SIG-M5 treated with dmso at 0.1 percent for 504 hours (cell line): ENCODE data around the gene BASP1.
A peak's percentile ranks its signal among the peaks of the same experiment; 100 is the strongest.

Experiments
- DNase-seq: peaks from one replicate; lab custom pipeline; 2025; ENCODE audit not compliant: unreplicated experiment; lab: John Stamatoyannopoulos, UW

BASP1 gene

GRCh38 chr5:17217493-17218352 lies at the start of gene BASP1:
BASP1 (plus strand) TSS chr5:17217631; CDS start chr5:17275217, 57,586 bp downstream.
- peak; percentile 64 for DNase-seq

GRCh38 chr5:17169507-17169906 lies 47.9 kb upstream of the BASP1 start:
- DNase-seq = no peak

GRCh38 chr5:17172791-17173190 lies 44.6 kb upstream of the BASP1 start:
- DNase-seq = no peak

GRCh38 chr5:17174965-17175364 lies 42.5 kb upstream of the BASP1 start:
- DNase-seq = no peak

GRCh38 chr5:17177501-17178372 lies 39.7 kb upstream of the BASP1 start:
- no peak for DNase-seq

GRCh38 chr5:17178373-17178675 lies 39.1 kb upstream of the BASP1 start:
- DNase-seq = no peak

GRCh38 chr5:17180330-17180843 lies 37.0 kb upstream of the BASP1 start:
- DNase-seq = no peak

GRCh38 chr5:17180864-17181723 lies 36.3 kb upstream of the BASP1 start:
- DNase-seq = no peak

GRCh38 chr5:17182494-17182893 lies 34.9 kb upstream of the BASP1 start:
- no peak for DNase-seq

GRCh38 chr5:17182981-17183380 lies 34.5 kb upstream of the BASP1 start:
- DNase-seq = no peak

- DNase-seq = no peak
Measured at GRCh38 chr5:17183831-17184230, 33.6 kb upstream of the BASP1 start.

- DNase-seq = peak; percentile 18
Measured at GRCh38 chr5:17184588-17184987, 32.8 kb upstream of the BASP1 start.

- DNase-seq = no peak
Measured at GRCh38 chr5:17185349-17185748, 32.1 kb upstream of the BASP1 start.

GRCh38 chr5:17185773-17186172 lies 31.7 kb upstream of the BASP1 start:
- DNase-seq = peak; percentile 93

- DNase-seq = no peak
Measured at GRCh38 chr5:17186256-17186655, 31.2 kb upstream of the BASP1 start.

- no peak for DNase-seq
Measured at GRCh38 chr5:17187011-17187785, 30.2 kb upstream of the BASP1 start.

GRCh38 chr5:17187786-17188170 lies 29.7 kb upstream of the BASP1 start:
- no peak for DNase-seq

- DNase-seq = peak; percentile 68
Measured at GRCh38 chr5:17189381-17190036, 27.9 kb upstream of the BASP1 start.

GRCh38 chr5:17190242-17190778 lies 27.1 kb upstream of the BASP1 start:
- DNase-seq = peak; percentile 70
